ENCODE data around the gene SERPINB7.

The SERPINB7 gene

GRCh38 chr18:63836456-63836855, 61.2 kb downstream of the SERPINB7 start:
- Histone ChIP-seq H3K27me3 (ENCODE audit: insufficient read depth, low read length, poor library complexity) (peaks cover 19% of the 10 kb centered on the region), H3K4me2 (ENCODE audit: insufficient read depth, low read length) (no peak overlapping the region), H3K9me3 (ENCODE audit: insufficient read depth, low read length, severe bottlenecking) (no peaks in the 10 kb centered on the region), H3K79me2 (ENCODE audit: insufficient read depth, low read length) (no peaks in the 10 kb centered on the region), H3K4me3 (ENCODE audit: low read depth in 1 of 2, low read length in 2 of 2) (no peak overlapping the region), H3K36me3 (ENCODE audit: insufficient read depth, low read length) (no peaks in the 10 kb centered on the region), H3K27ac (ENCODE audit: low read length) (no peak overlapping the region), H2AFZ (ENCODE audit: low read depth, low read length) (no peak overlapping the region), H3K4me1 (ENCODE audit: insufficient read depth, low read length) (no peaks in the 10 kb centered on the region), H3K9ac (ENCODE audit: low read depth, low read length) (no peak overlapping the region), H4K20me1 (ENCODE audit: insufficient read depth, low read length) (no peaks in the 10 kb centered on the region)
- ATAC-seq (ENCODE audit: insufficient read depth, low read depth) (no peak), DNase-seq (no peak)
- TF ChIP-seq, protein P1, sequence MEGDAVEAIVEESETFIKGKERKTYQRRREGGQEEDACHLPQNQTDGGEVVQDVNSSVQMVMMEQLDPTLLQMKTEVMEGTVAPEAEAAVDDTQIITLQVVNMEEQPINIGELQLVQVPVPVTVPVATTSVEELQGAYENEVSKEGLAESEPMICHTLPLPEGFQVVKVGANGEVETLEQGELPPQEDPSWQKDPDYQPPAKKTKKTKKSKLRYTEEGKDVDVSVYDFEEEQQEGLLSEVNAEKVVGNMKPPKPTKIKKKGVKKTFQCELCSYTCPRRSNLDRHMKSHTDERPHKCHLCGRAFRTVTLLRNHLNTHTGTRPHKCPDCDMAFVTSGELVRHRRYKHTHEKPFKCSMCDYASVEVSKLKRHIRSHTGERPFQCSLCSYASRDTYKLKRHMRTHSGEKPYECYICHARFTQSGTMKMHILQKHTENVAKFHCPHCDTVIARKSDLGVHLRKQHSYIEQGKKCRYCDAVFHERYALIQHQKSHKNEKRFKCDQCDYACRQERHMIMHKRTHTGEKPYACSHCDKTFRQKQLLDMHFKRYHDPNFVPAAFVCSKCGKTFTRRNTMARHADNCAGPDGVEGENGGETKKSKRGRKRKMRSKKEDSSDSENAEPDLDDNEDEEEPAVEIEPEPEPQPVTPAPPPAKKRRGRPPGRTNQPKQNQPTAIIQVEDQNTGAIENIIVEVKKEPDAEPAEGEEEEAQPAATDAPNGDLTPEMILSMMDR (IDR thresholded peaks at IDR 0.05; ENCODE audit: borderline replicate concordance, extremely low read depth, low read length, poor library complexity, severe bottlenecking) = no peak
- no peak for TF ChIP-seq EZH2 (IDR thresholded peaks at IDR 0.05; ENCODE audit: borderline replicate concordance, low read depth, low read length, severe bottlenecking)

GRCh38 chr18:63837590-63837989, 62.4 kb downstream of the SERPINB7 start:
- ATAC-seq (ENCODE audit: insufficient read depth, low read depth) (no peak), DNase-seq (no peak)
- no peaks in the 10 kb centered on the region for H3K4me1 ChIP-seq (ENCODE audit: insufficient read depth, low read length)
- H3K9me3 ChIP-seq (ENCODE audit: insufficient read depth, low read length, severe bottlenecking) = no peaks in the 10 kb centered on the region
- no peak overlapping the region for H2AFZ ChIP-seq (ENCODE audit: low read depth, low read length)
- H3K27me3 ChIP-seq (ENCODE audit: insufficient read depth, low read length, poor library complexity) = peaks cover 17% of the 10 kb centered on the region
- H3K79me2 ChIP-seq (ENCODE audit: insufficient read depth, low read length) = no peaks in the 10 kb centered on the region
- H3K36me3 ChIP-seq (ENCODE audit: insufficient read depth, low read length) = no peaks in the 10 kb centered on the region
- no peak overlapping the region for H3K9ac ChIP-seq (ENCODE audit: low read depth, low read length)
- H3K4me2 ChIP-seq (ENCODE audit: insufficient read depth, low read length) = no peak overlapping the region
- no peaks in the 10 kb centered on the region for H4K20me1 ChIP-seq (ENCODE audit: insufficient read depth, low read length)
- no peak overlapping the region for H3K4me3 ChIP-seq (ENCODE audit: low read depth in 1 of 2, low read length in 2 of 2)
- TF ChIP-seq, protein P1 (IDR thresholded peaks at IDR 0.05; ENCODE audit: borderline replicate concordance, extremely low read depth, low read length, poor library complexity, severe bottlenecking) = no peak
- TF ChIP-seq EZH2 (IDR thresholded peaks at IDR 0.05; ENCODE audit: borderline replicate concordance, low read depth, low read length, severe bottlenecking) = no peak
- H3K27ac ChIP-seq (ENCODE audit: low read length) = no peak overlapping the region

- no peaks in the 10 kb centered on the region for H3K9me3 ChIP-seq (ENCODE audit: insufficient read depth, low read length, severe bottlenecking)
- no peaks in the 10 kb centered on the region for H3K36me3 ChIP-seq (ENCODE audit: insufficient read depth, low read length)
- no peaks in the 10 kb centered on the region for H3K79me2 ChIP-seq (ENCODE audit: insufficient read depth, low read length)
- H3K27ac ChIP-seq (ENCODE audit: low read length) = no peak overlapping the region
- TF ChIP-seq, protein P1 (IDR thresholded peaks at IDR 0.05; ENCODE audit: borderline replicate concordance, extremely low read depth, low read length, poor library complexity, severe bottlenecking) = no peak
- no peak for TF ChIP-seq EZH2 (IDR thresholded peaks at IDR 0.05; ENCODE audit: borderline replicate concordance, low read depth, low read length, severe bottlenecking)
- no peak overlapping the region for H3K9ac ChIP-seq (ENCODE audit: low read depth, low read length)
- no peak overlapping the region for H2AFZ ChIP-seq (ENCODE audit: low read depth, low read length)
- peaks cover 18% of the 10 kb centered on the region for H3K27me3 ChIP-seq (ENCODE audit: insufficient read depth, low read length, poor library complexity)
- no peaks in the 10 kb centered on the region for H3K4me1 ChIP-seq (ENCODE audit: insufficient read depth, low read length)
- H4K20me1 ChIP-seq (ENCODE audit: insufficient read depth, low read length) = no peaks in the 10 kb centered on the region
- no peak overlapping the region for H3K4me2 ChIP-seq (ENCODE audit: insufficient read depth, low read length)
- ATAC-seq (ENCODE audit: insufficient read depth, low read depth) (no peak), DNase-seq (no peak)
- no peak overlapping the region for H3K4me3 ChIP-seq (ENCODE audit: low read depth in 1 of 2, low read length in 2 of 2)
Observed at GRCh38 chr18:63843008-63843407, 67.8 kb downstream of the SERPINB7 start.

- H2AFZ ChIP-seq (ENCODE audit: low read depth, low read length) = no peak overlapping the region
- H3K36me3 ChIP-seq (ENCODE audit: insufficient read depth, low read length) = no peaks in the 10 kb centered on the region
- no peaks in the 10 kb centered on the region for H3K9me3 ChIP-seq (ENCODE audit: insufficient read depth, low read length, severe bottlenecking)
- no peak overlapping the region for H3K4me2 ChIP-seq (ENCODE audit: insufficient read depth, low read length)
- ATAC-seq (ENCODE audit: insufficient read depth, low read depth) = no peak
- H3K4me3 ChIP-seq (ENCODE audit: low read depth in 1 of 2, low read length in 2 of 2) = no peak overlapping the region
- H3K27ac ChIP-seq (ENCODE audit: low read length) = no peak overlapping the region
- H3K4me1 ChIP-seq (ENCODE audit: insufficient read depth, low read length) = no peaks in the 10 kb centered on the region
- H3K9ac ChIP-seq (ENCODE audit: low read depth, low read length) = no peak overlapping the region
- no peak for DNase-seq
- no peaks in the 10 kb centered on the region for H3K79me2 ChIP-seq (ENCODE audit: insufficient read depth, low read length)
- TF ChIP-seq, protein P1 (IDR thresholded peaks at IDR 0.05; ENCODE audit: borderline replicate concordance, extremely low read depth, low read length, poor library complexity, severe bottlenecking) = peak; percentile 38
- TF ChIP-seq EZH2 (IDR thresholded peaks at IDR 0.05; ENCODE audit: borderline replicate concordance, low read depth, low read length, severe bottlenecking) = no peak
- H4K20me1 ChIP-seq (ENCODE audit: insufficient read depth, low read length) = no peaks in the 10 kb centered on the region
- H3K27me3 ChIP-seq (ENCODE audit: insufficient read depth, low read length, poor library complexity) = peaks cover 18% of the 10 kb centered on the region
Observed at GRCh38 chr18:63844254-63844653, 69.0 kb downstream of the SERPINB7 start.

Data from DND-41 (cell line).